ENCODE measurements around the gene C10orf95.

Gene C10orf95

GRCh38 chr10:102461187-102462054 is 10.1 kb upstream of the C10orf95 start (continued):
- TF ChIP-seq ZNF112 (tag by site-specific recombination; IDR thresholded peaks at IDR 0.05) (no peak), ZNF121 (tag by site-specific recombination; IDR thresholded peaks at IDR 0.05) (no peak), ZNF747 (tag by site-specific recombination; IDR thresholded peaks at IDR 0.05) (no peak), ZNF416 (tag by site-specific recombination; IDR thresholded peaks at IDR 0.05) (no peak), ZNF184 (tag by site-specific recombination; IDR thresholded peaks at IDR 0.05) (no peak), ZNF560 (tag by site-specific recombination; IDR thresholded peaks at IDR 0.05; ENCODE audit: borderline replicate concordance) (no peak), ZBTB1 (tag by site-specific recombination; IDR thresholded peaks at IDR 0.05) (peak; percentile 12; the same call in 1 of the 2 replicates), ZNF202 (tag by site-specific recombination; IDR thresholded peaks at IDR 0.05; ENCODE audit: borderline replicate concordance) (no peak), RBAK (tag by site-specific recombination; IDR thresholded peaks at IDR 0.05) (no peak), ZNF362 (tag by site-specific recombination; IDR thresholded peaks at IDR 0.05) (no peak), ZNF529 (tag by site-specific recombination; IDR thresholded peaks at IDR 0.05; ENCODE audit: insufficient replicate concordance) (no peak), KLF8 (tag by site-specific recombination; IDR thresholded peaks at IDR 0.05) (peak; percentile 91), ZNF175 (tag by site-specific recombination; IDR thresholded peaks at IDR 0.05) (no peak), BCL11A (tag by site-specific recombination; IDR thresholded peaks at IDR 0.05; ENCODE audit: low read depth) (no peak), ZNF214 (tag by site-specific recombination; IDR thresholded peaks at IDR 0.05; ENCODE audit: borderline replicate concordance) (no peak), ZNF302 (tag by site-specific recombination; IDR thresholded peaks at IDR 0.05; ENCODE audit: low read depth) (no peak), ZNF132 (tag by site-specific recombination; IDR thresholded peaks at IDR 0.05; ENCODE audit: borderline replicate concordance) (no peak), ZSCAN5A (tag by site-specific recombination; IDR thresholded peaks at IDR 0.05) (no peak), MEIS1 (CRISPR knock-in tag; IDR thresholded peaks at IDR 0.05; ENCODE audit: borderline replicate concordance) (no peak), ZNF350 (tag by site-specific recombination; IDR thresholded peaks at IDR 0.05) (no peak), ZSCAN23 (tag by site-specific recombination; IDR thresholded peaks at IDR 0.05) (no peak), ZNF830 (tag by site-specific recombination; IDR thresholded peaks at IDR 0.05; ENCODE audit: low read depth) (no peak), SP2 (tag by site-specific recombination; IDR thresholded peaks at IDR 0.05) (peak; percentile 81), INSM2 (tag by site-specific recombination; IDR thresholded peaks at IDR 0.05) (0 out of 2 replicates have a peak, but pooled peaks have one; percentile 31), ZNF221 (tag by site-specific recombination; IDR thresholded peaks at IDR 0.05; ENCODE audit: borderline replicate concordance) (no peak), ZNF211 (tag by site-specific recombination; IDR thresholded peaks at IDR 0.05; ENCODE audit: low read depth) (no peak)
- TF ChIP-seq, protein P1, sequence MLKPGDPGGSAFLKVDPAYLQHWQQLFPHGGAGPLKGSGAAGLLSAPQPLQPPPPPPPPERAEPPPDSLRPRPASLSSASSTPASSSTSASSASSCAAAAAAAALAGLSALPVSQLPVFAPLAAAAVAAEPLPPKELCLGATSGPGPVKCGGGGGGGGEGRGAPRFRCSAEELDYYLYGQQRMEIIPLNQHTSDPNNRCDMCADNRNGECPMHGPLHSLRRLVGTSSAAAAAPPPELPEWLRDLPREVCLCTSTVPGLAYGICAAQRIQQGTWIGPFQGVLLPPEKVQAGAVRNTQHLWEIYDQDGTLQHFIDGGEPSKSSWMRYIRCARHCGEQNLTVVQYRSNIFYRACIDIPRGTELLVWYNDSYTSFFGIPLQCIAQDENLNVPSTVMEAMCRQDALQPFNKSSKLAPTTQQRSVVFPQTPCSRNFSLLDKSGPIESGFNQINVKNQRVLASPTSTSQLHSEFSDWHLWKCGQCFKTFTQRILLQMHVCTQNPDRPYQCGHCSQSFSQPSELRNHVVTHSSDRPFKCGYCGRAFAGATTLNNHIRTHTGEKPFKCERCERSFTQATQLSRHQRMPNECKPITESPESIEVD (tag by site-specific recombination; IDR thresholded peaks at IDR 0.05), result no peak
- TF ChIP-seq, protein P2, sequence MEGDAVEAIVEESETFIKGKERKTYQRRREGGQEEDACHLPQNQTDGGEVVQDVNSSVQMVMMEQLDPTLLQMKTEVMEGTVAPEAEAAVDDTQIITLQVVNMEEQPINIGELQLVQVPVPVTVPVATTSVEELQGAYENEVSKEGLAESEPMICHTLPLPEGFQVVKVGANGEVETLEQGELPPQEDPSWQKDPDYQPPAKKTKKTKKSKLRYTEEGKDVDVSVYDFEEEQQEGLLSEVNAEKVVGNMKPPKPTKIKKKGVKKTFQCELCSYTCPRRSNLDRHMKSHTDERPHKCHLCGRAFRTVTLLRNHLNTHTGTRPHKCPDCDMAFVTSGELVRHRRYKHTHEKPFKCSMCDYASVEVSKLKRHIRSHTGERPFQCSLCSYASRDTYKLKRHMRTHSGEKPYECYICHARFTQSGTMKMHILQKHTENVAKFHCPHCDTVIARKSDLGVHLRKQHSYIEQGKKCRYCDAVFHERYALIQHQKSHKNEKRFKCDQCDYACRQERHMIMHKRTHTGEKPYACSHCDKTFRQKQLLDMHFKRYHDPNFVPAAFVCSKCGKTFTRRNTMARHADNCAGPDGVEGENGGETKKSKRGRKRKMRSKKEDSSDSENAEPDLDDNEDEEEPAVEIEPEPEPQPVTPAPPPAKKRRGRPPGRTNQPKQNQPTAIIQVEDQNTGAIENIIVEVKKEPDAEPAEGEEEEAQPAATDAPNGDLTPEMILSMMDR (tag by site-specific recombination; IDR thresholded peaks at IDR 0.05), result no peak
- TF ChIP-seq, protein P3, sequence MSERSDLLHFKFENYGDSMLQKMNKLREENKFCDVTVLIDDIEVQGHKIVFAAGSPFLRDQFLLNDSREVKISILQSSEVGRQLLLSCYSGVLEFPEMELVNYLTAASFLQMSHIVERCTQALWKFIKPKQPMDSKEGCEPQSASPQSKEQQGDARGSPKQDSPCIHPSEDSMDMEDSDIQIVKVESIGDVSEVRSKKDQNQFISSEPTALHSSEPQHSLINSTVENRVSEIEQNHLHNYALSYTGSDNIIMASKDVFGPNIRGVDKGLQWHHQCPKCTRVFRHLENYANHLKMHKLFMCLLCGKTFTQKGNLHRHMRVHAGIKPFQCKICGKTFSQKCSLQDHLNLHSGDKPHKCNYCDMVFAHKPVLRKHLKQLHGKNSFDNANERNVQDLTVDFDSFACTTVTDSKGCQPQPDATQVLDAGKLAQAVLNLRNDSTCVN (tag by site-specific recombination; optimal IDR thresholded peaks at IDR 0.05), result peak; percentile 98
- TF ChIP-seq, protein P4, sequence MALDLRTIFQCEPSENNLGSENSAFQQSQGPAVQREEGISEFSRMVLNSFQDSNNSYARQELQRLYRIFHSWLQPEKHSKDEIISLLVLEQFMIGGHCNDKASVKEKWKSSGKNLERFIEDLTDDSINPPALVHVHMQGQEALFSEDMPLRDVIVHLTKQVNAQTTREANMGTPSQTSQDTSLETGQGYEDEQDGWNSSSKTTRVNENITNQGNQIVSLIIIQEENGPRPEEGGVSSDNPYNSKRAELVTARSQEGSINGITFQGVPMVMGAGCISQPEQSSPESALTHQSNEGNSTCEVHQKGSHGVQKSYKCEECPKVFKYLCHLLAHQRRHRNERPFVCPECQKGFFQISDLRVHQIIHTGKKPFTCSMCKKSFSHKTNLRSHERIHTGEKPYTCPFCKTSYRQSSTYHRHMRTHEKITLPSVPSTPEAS (tag by site-specific recombination; IDR thresholded peaks at IDR 0.05), result no peak
